HFF-Myc (cell line): ENCODE results near the gene ZNF646.

Experiments
- DNase-seq: peaks from one replicate; pipeline ENCODE4 v3.0.0-alpha.2; 2011; ENCODE audit warnings: low read depth; ENCODE audit errors: extremely low read depth
- H3K4me3 ChIP-seq: replicated peaks from 2 replicates; pipeline ENCODE4 v1.5.1; 2011; ENCODE audit warnings: low read depth, mild to moderate bottlenecking, control low read depth, low read length
- CTCF ChIP-seq: IDR thresholded peaks from 2 replicates; pipeline ENCODE4 v1.5.1; 2012; ENCODE audit warnings: mild to moderate bottlenecking, low read depth, low read length, control low read depth; ENCODE audit errors: missing control alignments

ZNF646 gene

GRCh38 chr16:31130899-31131298 lies 56.7 kb downstream of the ZNF646 start:
- TF ChIP-seq CTCF = no peak
- DNase-seq = no peak
- H3K4me3 ChIP-seq = no peak overlapping the region

GRCh38 chr16:31131416-31131815 lies 57.2 kb downstream of the ZNF646 start:
- DNase-seq = no peak
- H3K4me3 ChIP-seq = no peak overlapping the region
- no peak for TF ChIP-seq CTCF

- no peak overlapping the region for H3K4me3 ChIP-seq
- no peak for TF ChIP-seq CTCF
- DNase-seq = no peak
These were observed 57.6 kb downstream of the ZNF646 start for GRCh38 chr16:31131841-31132271.

GRCh38 chr16:31132303-31132979 lies 58.2 kb downstream of the ZNF646 start:
- no peak overlapping the region for H3K4me3 ChIP-seq
- no peak for DNase-seq
- no peak for TF ChIP-seq CTCF

- DNase-seq = no peak
- no peak for TF ChIP-seq CTCF
- H3K4me3 ChIP-seq = no peak overlapping the region
These were observed 58.9 kb downstream of the ZNF646 start for GRCh38 chr16:31133046-31133501.
